ENCODE results near the gene CAPG.

DNA sequence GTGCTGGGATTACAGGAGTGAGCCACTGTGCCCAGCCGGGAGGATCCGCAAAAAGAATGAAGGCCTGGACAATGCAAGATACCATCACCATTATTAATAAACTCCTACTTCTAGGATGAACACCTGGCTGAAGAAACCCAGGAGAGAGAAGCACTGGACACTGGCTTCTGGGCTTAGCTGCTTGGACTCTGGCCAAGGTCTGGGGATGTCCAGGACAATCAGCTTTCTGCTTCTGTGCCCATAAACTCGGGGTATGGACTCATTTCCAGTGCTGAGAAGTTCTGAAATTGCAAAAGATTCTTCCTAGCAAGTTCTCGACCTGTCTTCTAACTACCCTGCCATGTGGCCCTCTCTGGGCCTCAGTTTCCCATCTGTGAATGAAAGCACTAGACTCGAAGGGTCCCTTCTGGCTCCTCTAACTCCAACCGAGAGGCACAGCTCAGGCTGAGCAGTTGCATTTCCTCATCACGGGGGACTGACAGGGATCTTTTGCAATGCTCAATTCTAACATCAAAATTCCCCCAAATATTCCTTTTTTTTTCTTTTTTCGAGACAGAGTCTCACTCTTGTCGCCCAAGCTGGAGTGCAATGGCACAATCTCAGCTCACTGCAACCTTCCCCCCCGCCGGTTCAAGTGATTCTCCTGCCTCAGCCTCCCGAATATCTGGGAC, 5.9 kb upstream of the CAPG start:
- TF ChIP-seq, protein P1, sequence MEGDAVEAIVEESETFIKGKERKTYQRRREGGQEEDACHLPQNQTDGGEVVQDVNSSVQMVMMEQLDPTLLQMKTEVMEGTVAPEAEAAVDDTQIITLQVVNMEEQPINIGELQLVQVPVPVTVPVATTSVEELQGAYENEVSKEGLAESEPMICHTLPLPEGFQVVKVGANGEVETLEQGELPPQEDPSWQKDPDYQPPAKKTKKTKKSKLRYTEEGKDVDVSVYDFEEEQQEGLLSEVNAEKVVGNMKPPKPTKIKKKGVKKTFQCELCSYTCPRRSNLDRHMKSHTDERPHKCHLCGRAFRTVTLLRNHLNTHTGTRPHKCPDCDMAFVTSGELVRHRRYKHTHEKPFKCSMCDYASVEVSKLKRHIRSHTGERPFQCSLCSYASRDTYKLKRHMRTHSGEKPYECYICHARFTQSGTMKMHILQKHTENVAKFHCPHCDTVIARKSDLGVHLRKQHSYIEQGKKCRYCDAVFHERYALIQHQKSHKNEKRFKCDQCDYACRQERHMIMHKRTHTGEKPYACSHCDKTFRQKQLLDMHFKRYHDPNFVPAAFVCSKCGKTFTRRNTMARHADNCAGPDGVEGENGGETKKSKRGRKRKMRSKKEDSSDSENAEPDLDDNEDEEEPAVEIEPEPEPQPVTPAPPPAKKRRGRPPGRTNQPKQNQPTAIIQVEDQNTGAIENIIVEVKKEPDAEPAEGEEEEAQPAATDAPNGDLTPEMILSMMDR (IDR thresholded peaks at IDR 0.05) = no peak
- no peak for TF ChIP-seq POLR2A (IDR thresholded peaks at IDR 0.05)
- no peak for TF ChIP-seq POLR2AphosphoS5 (IDR thresholded peaks at IDR 0.05)

All from transverse colon (tissue), 4 donors.